CD4-positive, alpha-beta T cell treated with Interferon alpha-2 for 1 hour (primary cell): Measurements from ENCODE around the gene OR2F2.

ENCODE experiments used
- DNase-seq, 2 donors: peaks; one replicate each; pipeline ENCODE4 v3.0.0-alpha.2; 2020 to 2022

Gene OR2F2

GRCh38 chr7:143979998-143980397 is 45.0 kb downstream of the OR2F2 start:
- DNase-seq = no peak

GRCh38 chr7:143980746-143981510 is 45.9 kb downstream of the OR2F2 start:
- no peak for DNase-seq

- no peak for DNase-seq
Observed at GRCh38 chr7:143983960-143984359, 48.9 kb downstream of the OR2F2 start.
